NT2/D1 (cell line): ENCODE results near the gene DIDO1.

Source experiments
- SUZ12 ChIP-seq: IDR thresholded peaks from 2 replicates; pipeline ENCODE4 v1.6.1; 2011; ENCODE audit not compliant: insufficient read length, insufficient read depth; ENCODE audit errors: extremely low read depth
- YY1 ChIP-seq: IDR thresholded peaks from 2 replicates; pipeline ENCODE4 v1.6.1; 2011; ENCODE audit not compliant: insufficient read length, insufficient read depth
- ZNF274 ChIP-seq: IDR thresholded peaks from 2 replicates; pipeline ENCODE4 v1.6.1; 2011; ENCODE audit warnings: mild to moderate bottlenecking, low read depth, low read length

GRCh38 chr20:62875419-62876361 is 50.6 kb downstream of the DIDO1 start:
- TF ChIP-seq ZNF274: no peak
- TF ChIP-seq SUZ12: no peak
- TF ChIP-seq YY1: no peak
